PFSK-1 (cell line): ENCODE results near the gene EBP.
A peak's percentile ranks its signal among the peaks of the same experiment; 100 is the strongest.

ENCODE experiments used
- FOXP2 ChIP-seq: optimal IDR thresholded peaks from 2 replicates; pipeline ENCODE3; 2011; ENCODE audit warnings: borderline replicate concordance, control low read depth, inconsistent platforms; ENCODE audit not compliant: insufficient read depth; ENCODE audit errors: extremely low read length, extremely low read depth
- POLR2AphosphoS5 ChIP-seq: IDR thresholded peaks from 2 replicates; pipeline ENCODE4 v1.6.1; 2012; ENCODE audit warnings: low read depth, mild to moderate bottlenecking, control low read depth, low read length, moderate library complexity
- REST ChIP-seq, 2 experiments: IDR thresholded peaks; 2 replicates each; pipeline versions ENCODE4 v1.6.1 to v1.8.0; 2011 to 2012; ENCODE audit warnings: low read depth in 2 of 2, low read length in 2 of 2, control low read depth in 1 of 2, inconsistent platforms in 1 of 2, mild to moderate bottlenecking in 1 of 2, moderate library complexity in 1 of 2; ENCODE audit not compliant: insufficient read depth in 1 of 2
- SIN3A ChIP-seq: IDR thresholded peaks from 2 replicates; pipeline ENCODE4 v1.6.1; 2012; ENCODE audit warnings: mild to moderate bottlenecking, low read length, moderate library complexity, borderline replicate concordance; ENCODE audit not compliant: insufficient read depth
- TAF1 ChIP-seq: IDR thresholded peaks from 2 replicates; pipeline ENCODE4 v1.6.1; 2012; ENCODE audit warnings: low read length, control low read depth, borderline replicate concordance; ENCODE audit not compliant: insufficient read depth

The EBP gene

GRCh38 chrX:48573690-48574269 is 52.2 kb downstream of the EBP start:
- TF ChIP-seq TAF1 = no peak
- TF ChIP-seq POLR2AphosphoS5 = 0 out of 2 replicates have a peak, but pooled peaks have one; percentile 13
- no peak for TF ChIP-seq FOXP2

- TF ChIP-seq REST (IDR thresholded peaks at IDR 0.05; ENCODE audit: insufficient read depth in 1 of 2, low read depth in 2 of 2, low read length in 2 of 2) (no peak), POLR2AphosphoS5 (peak; percentile 92), SIN3A (no peak), FOXP2 (peak; percentile 70), TAF1 (peak; percentile 39; the same call in 1 of the 2 replicates)
These were observed 53.0 kb downstream of the EBP start, which contains the start of gene RBM3 for GRCh38 chrX:48574270-48575266. RBM3 (plus strand) TSS chrX:48574484; CDS start chrX:48575181, 697 bp downstream.

GRCh38 chrX:48575642-48576041 is 54.0 kb downstream of the EBP start:
- no peak for TF ChIP-seq POLR2AphosphoS5

GRCh38 chrX:48576108-48576507 is 54.5 kb downstream of the EBP start:
- TF ChIP-seq TAF1 = no peak
- TF ChIP-seq POLR2AphosphoS5 = no peak
- no peak for TF ChIP-seq REST (IDR thresholded peaks at IDR 0.05; ENCODE audit: insufficient read depth in 1 of 2, low read depth in 2 of 2, low read length in 2 of 2)
- no peak for TF ChIP-seq SIN3A
- no peak for TF ChIP-seq FOXP2
